Fibroblast of mammary gland (primary cell): ENCODE measurements around the gene SLC15A2.

Experiments used
- DNase-seq: peaks from one replicate; pipeline ENCODE4 v3.0.0-alpha.2; 2010; ENCODE audit warnings: low read depth
- H3K4me3 ChIP-seq: 2 replicates; pipeline ENCODE4 v1.5.1; 2011; ENCODE audit warnings: low read depth, mild to moderate bottlenecking, low read length, moderate library complexity; ENCODE audit not compliant: control insufficient read depth
- TF ChIP-seq, protein P1 (sequence below): conservative IDR thresholded peaks from 2 replicates; pipeline ENCODE4 v1.5.1; 2011; ENCODE audit warnings: low read depth, low read length, inconsistent platforms; ENCODE audit not compliant: control insufficient read depth, insufficient read depth

SLC15A2 gene

DNA sequence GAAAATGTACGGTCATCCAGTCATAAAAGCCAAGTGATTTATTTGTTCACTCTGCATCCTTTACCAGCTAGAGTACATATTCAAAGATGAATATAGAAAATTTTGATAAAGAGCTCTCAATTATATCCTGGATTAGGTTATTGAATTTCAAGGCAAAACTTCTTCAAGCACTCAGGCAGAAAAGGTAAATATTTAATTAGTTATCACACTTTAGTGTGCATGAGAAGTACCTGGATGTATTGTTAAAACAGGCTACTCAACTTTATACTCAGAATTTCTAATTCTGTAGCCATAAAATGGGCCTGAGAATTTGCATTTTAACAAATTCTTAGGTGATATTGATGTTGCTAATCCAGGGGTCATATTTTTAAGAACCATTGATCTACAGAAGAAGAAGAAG is 82.5 kb downstream of the SLC15A2 start:
- TF ChIP-seq, protein P1, sequence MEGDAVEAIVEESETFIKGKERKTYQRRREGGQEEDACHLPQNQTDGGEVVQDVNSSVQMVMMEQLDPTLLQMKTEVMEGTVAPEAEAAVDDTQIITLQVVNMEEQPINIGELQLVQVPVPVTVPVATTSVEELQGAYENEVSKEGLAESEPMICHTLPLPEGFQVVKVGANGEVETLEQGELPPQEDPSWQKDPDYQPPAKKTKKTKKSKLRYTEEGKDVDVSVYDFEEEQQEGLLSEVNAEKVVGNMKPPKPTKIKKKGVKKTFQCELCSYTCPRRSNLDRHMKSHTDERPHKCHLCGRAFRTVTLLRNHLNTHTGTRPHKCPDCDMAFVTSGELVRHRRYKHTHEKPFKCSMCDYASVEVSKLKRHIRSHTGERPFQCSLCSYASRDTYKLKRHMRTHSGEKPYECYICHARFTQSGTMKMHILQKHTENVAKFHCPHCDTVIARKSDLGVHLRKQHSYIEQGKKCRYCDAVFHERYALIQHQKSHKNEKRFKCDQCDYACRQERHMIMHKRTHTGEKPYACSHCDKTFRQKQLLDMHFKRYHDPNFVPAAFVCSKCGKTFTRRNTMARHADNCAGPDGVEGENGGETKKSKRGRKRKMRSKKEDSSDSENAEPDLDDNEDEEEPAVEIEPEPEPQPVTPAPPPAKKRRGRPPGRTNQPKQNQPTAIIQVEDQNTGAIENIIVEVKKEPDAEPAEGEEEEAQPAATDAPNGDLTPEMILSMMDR = no peak
- no peak overlapping the region for H3K4me3 ChIP-seq
- no peak for DNase-seq

DNA sequence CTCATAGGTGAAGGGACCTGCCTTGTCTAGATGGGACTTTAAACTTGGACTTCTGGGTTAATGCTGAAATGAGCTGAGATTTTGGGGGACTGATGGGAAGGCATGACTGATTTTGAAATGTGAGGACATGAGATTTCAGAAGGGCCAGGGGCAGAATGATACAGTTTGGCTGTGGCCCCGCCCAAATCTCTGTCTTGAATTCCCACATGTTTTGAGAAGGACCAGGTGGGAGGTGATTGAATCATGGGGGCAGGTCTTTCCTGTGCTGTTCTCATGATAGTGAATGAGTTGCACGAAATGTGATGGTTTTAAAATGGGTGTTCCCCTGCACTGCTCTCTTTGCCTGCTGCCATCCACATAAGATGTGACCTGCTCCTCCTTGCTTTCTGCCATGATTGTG is 85.0 kb downstream of the SLC15A2 start:
- TF ChIP-seq, protein P1 = no peak
- no peak for DNase-seq
- H3K4me3 ChIP-seq = no peak overlapping the region

DNA sequence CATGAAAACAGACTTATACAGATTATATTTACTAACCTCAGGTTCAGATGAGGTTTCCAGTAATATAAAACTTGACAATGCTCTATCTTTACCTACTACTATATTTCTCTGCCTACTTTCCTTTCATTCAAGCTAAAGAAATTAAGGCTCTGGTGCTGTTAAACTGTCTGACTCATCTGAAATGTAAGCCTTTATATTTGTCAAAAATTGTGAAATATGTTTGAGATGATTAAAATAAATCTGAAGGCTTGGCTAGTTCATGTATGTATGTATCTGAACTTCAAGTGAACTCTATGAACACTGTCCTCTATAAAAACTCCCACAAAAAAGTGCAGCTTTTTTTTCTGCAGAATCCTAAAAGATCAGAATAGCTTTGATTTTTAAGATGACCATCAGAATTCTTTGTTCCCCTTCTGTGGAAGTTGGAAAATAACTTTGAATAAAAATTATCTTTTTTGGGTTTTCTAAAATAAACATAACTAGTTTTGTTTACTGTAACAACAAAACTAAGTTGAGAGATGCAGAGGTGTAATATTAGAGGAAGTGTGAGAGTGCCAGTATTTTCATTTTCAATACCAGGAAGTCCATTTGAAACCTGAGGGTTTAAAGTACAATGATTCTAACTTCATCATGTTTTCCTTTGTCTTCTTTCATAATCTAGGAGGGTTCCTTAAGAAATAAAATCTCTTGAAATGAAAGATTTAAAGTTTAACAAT is 85.7 kb downstream of the SLC15A2 start:
- H3K4me3 ChIP-seq = no peak overlapping the region
- no peak for DNase-seq
- TF ChIP-seq, protein P1 = no peak

DNA sequence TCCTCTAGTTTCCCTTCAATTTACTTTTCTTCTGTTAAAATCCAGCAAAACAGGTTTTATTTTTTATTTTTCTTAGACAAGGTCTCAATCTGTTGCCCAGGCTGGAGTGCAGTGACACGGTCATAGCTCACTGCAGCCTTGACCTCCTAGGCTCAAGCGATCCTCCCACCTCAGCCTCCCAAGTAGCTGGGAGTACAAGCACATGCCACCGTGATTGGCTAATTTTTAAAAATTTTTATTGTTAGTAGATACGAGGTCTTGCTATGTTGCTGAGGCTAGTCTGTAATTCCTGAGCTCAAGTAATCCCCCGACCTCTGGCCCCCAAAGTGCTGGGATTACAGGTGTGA is 86.2 kb downstream of the SLC15A2 start:
- H3K4me3 ChIP-seq = no peak overlapping the region
- no peak for DNase-seq
- TF ChIP-seq, protein P1 = no peak

DNA sequence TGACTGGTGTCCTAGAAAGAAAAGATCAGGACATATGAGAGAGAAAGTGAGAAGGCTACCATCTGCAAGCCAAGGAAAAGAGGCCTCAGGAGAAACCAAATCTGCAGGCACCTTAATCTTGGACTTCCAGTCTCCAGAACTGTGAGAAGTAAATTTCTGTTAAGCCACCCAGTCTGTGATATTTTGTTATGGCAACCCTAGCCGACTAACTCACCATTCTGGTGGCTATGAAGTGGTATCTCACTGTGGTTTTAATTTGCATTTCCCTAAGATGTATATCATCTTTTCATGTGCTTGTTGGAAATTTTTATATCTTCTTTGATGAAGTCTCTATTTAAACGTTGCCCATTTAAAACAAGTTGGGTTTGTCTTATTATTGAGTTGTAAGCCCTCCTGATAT is 87.3 kb downstream of the SLC15A2 start:
- no peak overlapping the region for H3K4me3 ChIP-seq
- no peak for DNase-seq
- TF ChIP-seq, protein P1 = no peak

DNA sequence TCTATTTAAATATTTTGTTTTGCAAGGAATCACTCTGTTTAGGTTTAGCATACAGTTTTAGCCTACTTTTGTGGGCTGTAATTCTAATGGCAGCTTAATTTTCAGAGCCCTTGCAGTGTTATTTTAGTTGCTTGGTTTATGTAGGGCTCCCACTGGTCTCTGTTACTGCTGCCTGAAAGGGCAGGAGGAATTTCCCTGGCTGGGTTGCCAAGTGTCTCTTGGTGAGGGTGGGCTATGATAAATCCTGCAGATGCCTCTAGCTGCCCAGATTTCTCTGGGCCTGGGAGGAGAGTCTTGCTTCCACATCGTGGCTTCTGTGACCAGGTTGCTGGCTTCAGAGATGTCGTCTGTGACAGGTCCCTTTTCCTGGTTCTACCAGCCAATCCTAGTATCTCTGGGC is 91.6 kb downstream of the SLC15A2 start:
- TF ChIP-seq, protein P1 = no peak
- no peak for DNase-seq
- no peak overlapping the region for H3K4me3 ChIP-seq

DNA sequence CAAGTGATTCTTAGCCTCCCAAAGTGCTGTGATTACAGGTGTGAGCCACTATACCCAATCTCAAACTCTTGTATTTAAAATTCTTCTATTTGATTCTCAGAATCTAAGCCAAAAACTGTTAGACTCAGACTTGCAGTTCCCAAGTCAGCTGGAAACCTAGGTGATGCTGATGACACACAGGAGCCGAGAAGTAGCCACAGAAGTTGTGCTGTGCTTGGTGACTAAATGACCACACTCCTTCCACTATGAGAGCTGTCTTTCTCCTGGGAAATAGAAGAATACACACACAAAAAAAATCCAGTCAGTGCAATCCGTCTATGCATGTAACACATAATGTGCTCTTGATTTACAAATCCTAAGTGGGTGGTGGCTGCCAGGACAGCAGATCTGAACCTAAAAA is 93.9 kb downstream of the SLC15A2 start:
- TF ChIP-seq, protein P1 = no peak
- H3K4me3 ChIP-seq = no peak overlapping the region
- DNase-seq = peak; percentile 9
